ENCODE measurements around the gene WRAP73.

DNA sequence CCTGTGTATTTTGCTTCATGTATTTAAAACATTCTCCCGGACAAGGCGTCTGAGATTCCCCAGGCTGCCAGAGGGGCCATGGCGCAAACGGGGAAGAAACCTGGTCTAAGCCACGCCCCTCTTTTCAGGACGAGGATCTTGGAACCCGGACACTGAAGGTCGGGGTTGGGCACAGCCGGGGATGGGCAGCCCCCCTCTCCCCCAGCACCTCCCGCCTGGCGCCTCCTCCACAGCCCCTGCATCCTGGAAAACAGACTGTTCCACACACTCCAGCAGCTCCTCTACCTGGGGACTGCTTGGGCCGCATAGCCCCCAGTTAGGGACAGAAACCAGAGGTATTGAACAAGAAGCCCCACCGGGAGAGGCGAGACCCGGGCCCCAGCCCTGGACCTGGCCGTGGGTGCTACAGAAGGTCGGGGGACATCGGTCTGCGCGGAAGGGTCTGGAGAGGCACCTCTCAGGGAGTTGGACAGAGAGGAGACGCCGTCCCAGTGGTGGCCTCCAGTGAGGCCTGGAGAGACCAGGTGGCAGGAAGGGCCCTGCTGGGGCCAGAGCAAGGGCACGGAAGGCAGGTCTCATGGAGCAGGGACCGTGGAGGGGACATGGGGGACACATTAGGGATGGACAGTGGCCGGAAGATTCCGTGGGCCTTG is 7.8 kb upstream of the WRAP73 start:
- TF ChIP-seq POLR2A (IDR thresholded peaks at IDR 0.05; ENCODE audit: low read depth, low read length) (no peak), POLR2AphosphoS5 (IDR thresholded peaks at IDR 0.05; ENCODE audit: low read depth, low read length) (no peak), TAF1 (IDR thresholded peaks at IDR 0.05; ENCODE audit: borderline replicate concordance, low read depth, low read length) (no peak)
